Left lobe of liver (tissue), 2 donors: ENCODE results near the gene TMEM171. TPM values are rescaled to one million over a fixed set of nuclear protein-coding genes. Genes with fewer than 3 reads are reported as not detected.

Experiments
- ATAC-seq: fragments of 200-7000 bp; cut with Tn5 transposase; one replicate; pipeline ENCODE4 v1.9.1; 2020; ENCODE audit warnings: mild to moderate bottlenecking, moderate library complexity
- DNase-seq: peaks from one replicate; pipeline ENCODE4 v3.0.0-alpha.2; 2020; ENCODE audit warnings: low spot score
- total RNA-seq: library from RNA; stranded (reverse); gene quantifications from one replicate; pipeline ENCODE4 v1.2.1, GENCODE V29; 2021
- donor health status: DM: no; HTN: no; CAD: no; lungs with moderate emphysema.
- donor health status: DM: no; HTN: yes; CAD: no.

Gene TMEM171
- total RNA-seq, 1 donor from 2014 or later: 0.98 TPM

- DNase-seq (peak; percentile 95), ATAC-seq (peak; percentile 73)
Measured at GRCh38 chr5:73119451-73120157, 771 bp upstream of the TMEM171 start.

- ATAC-seq: peak; percentile 11
- DNase-seq: no peak
Measured at GRCh38 chr5:73121119-73121463, 716 bp downstream of the TMEM171 start.

- ATAC-seq: no peak
Measured at GRCh38 chr5:73122875-73123810, 2.8 kb downstream of the TMEM171 start.

GRCh38 chr5:73125289-73125688 is 4.9 kb downstream of the TMEM171 start:
- ATAC-seq (no peak), DNase-seq (no peak)

More at GRCh38 chr5:73122875-73123810, 2.8 kb downstream of the TMEM171 start:
- DNase-seq: no peak

- DNase-seq (peak; percentile 73), ATAC-seq (peak; percentile 92)
Measured at GRCh38 chr5:73126381-73126780, 6.0 kb downstream of the TMEM171 start.

- DNase-seq (no peak), ATAC-seq (no peak)
Measured at GRCh38 chr5:73126957-73127356, 6.6 kb downstream of the TMEM171 start.

- DNase-seq (no peak), ATAC-seq (no peak)
Measured at GRCh38 chr5:73129143-73129542, 8.8 kb downstream of the TMEM171 start.

GRCh38 chr5:73130811-73131210 is 10.4 kb downstream of the TMEM171 start:
- no peak for ATAC-seq
- DNase-seq: no peak

- DNase-seq: no peak
- ATAC-seq: peak; percentile 34
Measured at GRCh38 chr5:73131711-73132425, 11.5 kb downstream of the TMEM171 start.

- DNase-seq: no peak
- ATAC-seq: no peak
Measured at GRCh38 chr5:73132759-73133158, 12.4 kb downstream of the TMEM171 start.

GRCh38 chr5:73135021-73135420 is 14.6 kb downstream of the TMEM171 start:
- DNase-seq (no peak), ATAC-seq (no peak)

GRCh38 chr5:73135429-73136054 is 15.2 kb downstream of the TMEM171 start:
- ATAC-seq (no peak), DNase-seq (no peak)

- ATAC-seq (no peak), DNase-seq (no peak)
Measured at GRCh38 chr5:73136055-73136562, 15.7 kb downstream of the TMEM171 start.

- ATAC-seq: peak; percentile 19
Measured at GRCh38 chr5:73137563-73138530, 17.5 kb downstream of the TMEM171 start.

GRCh38 chr5:73139485-73139884 is 19.1 kb downstream of the TMEM171 start:
- no peak for DNase-seq
- ATAC-seq: no peak

More at GRCh38 chr5:73137563-73138530, 17.5 kb downstream of the TMEM171 start:
- DNase-seq: no peak

- ATAC-seq (no peak), DNase-seq (no peak)
Measured at GRCh38 chr5:73140801-73141200, 20.4 kb downstream of the TMEM171 start.

GRCh38 chr5:73142035-73142434 is 21.7 kb downstream of the TMEM171 start:
- ATAC-seq (no peak), DNase-seq (no peak)

- DNase-seq: no peak
- no peak for ATAC-seq
Measured at GRCh38 chr5:73143716-73144115, 23.3 kb downstream of the TMEM171 start.

- DNase-seq (no peak), ATAC-seq (no peak)
Measured at GRCh38 chr5:73149540-73149939, 29.2 kb downstream of the TMEM171 start.
